HG03571 (cell line): ENCODE data around the gene C6orf136.

Experiments used
- ATAC-seq: cut with Tn5 transposase; IDR thresholded peaks from one replicate; pipeline ENCODE4 v1.9.1; 2021; ENCODE audit not compliant: unreplicated experiment

C6orf136 gene

DNA sequence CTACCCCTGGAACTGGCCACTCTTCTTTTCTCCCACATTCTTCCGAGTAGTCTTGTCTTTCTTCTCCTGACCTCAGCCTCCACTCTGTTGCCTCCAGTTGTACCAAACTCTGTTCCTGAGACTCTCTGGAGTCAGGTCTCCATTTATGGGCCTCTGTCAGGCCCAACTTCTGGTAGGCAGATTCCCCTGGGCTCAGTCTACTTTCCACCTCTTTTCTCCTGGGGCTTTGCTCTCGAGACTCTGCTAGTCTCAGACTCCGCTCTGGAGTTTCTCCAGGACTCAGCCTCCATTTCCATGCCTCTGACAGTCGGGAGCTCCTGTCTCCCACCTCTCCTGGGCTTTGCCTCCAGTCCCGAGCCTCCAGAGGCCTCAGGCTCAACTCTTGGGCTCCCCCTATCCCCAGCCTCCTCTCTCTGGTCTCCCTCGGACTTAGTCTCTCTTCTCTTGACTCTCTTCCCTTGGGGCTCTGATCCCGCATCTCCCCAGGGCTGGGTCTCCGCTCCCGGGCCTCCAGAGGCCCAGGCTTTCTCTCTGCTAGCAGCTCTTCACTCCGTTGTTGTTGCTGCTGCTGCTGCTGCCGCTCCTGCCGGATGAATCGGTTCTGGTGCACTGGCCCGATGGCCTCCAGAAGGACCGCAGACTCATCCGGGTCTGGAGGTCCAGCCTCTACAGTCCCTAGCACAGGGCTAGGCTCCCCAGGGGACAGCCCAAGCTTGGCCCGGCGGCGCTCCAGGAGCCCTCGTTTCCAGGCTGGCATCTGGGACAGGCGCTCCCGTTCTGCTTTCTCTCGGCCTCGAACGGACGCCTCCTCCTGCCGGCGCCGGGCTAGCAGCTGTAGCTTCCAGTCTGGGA is 38.5 kb downstream of the C6orf136 start:
- ATAC-seq: no peak

- ATAC-seq: no peak
Measured at GRCh38 chr6:30686009-30686907, 39.3 kb downstream of the C6orf136 start, which contains the start of gene PPP1R18. Gene PPP1R18 (minus strand): TSS chr6:30686645. CDS start chr6:30686018, 627 bp downstream.

DNA sequence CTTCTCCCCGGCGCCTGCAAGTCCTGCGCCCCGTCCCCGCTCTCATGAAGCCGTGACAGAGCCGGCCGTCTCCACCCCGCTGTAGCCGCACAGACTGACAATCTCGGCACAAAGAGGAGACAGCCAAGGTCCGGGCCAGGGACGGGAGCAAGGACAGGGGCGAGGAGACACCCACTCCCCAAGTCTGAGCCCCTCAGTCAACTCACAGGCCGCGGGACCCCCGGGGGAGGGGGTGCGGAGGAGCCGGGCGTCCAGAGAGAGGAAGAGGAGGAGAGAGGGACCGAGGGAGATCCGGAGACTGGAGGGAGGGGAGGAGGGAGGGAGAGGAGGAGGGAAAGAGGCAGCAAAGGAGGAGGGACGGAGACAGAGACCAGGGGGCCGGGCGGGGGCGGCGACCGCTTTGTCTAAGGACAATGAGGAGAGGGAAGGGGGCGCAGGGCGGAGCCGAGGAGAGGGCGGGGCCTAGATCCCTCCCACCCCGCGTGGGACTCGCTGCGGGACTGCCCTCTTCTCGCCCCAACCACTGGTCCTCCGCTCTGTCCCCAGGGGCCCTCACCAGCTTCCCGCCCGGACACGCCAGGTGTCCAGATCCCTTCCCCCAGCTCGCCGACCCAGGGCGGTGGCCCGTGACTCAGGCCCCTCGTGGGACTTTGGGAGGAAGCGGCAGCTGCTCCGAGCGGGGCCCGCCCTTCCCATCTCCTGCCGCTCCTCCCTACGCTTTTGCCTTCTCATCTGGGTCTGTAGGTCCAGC is 40.1 kb downstream of the C6orf136 start:
- ATAC-seq: peak; percentile 46

DNA sequence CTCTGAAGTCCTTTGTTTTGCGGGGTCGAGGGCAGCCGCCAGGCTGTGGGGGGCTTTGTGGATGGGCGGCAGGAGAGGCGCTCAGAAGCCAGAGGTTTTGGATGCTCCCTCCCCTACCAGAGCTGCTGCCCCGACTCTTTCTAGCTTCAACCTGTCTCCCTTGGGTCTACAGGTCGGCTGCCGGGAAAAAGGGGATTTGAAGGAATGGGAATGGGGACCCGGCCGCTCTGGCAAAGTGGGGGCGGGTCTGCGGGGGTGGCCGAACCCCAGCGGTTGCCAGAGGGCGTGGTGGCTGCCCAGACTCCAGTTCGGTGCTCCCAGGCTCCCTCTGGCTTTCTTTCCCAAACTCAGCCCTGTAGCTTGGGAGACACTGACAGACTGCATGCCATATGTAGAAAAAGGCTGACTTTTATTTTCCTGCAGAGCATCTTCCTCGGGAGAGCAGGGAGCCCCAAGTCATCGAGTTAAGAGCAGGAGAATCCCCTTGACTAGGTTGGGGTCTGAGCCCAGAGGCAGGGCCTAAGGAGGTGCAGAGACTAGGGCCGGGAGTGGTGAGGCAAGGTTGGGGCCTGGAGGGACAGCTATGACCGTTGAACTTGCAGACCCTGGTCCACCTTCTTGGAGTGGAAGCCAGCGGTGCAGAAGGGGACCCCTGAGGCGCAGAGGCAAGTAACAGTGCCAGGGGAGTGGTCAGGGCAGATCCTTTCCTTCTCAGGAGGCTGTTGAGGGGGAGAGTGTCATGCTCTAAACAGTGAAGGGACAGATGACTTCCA is 40.9 kb downstream of the C6orf136 start:
- ATAC-seq: no peak

- ATAC-seq: no peak
Measured at GRCh38 chr6:30688569-30688968, 41.6 kb downstream of the C6orf136 start.

- no peak for ATAC-seq
Measured at GRCh38 chr6:30689022-30689865, 42.3 kb downstream of the C6orf136 start.

DNA sequence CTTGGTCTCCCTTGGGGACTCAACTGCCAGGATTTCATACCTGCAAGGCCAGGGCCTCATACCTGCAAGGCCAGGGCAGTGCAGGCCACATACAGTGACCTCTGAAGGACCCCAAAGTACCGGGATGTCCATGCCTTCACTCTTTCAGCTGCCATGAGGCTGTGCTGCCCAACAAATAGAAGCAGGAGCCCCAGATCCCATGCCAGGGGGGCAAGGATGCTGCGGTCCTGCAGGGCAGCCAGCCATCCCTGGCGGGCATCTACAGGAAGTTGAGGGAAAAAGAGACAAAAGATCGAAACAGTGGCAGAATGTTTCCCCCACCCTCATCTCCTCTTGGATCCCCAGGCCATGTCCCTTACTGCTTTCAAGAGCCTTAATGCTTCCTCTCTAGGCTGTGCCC is 43.1 kb downstream of the C6orf136 start:
- no peak for ATAC-seq

GRCh38 chr6:30690403-30691207 is 43.7 kb downstream of the C6orf136 start, which contains the start of gene NRM:
Gene NRM (minus strand): TSS chr6:30690984. CDS start chr6:30690974, 10 bp downstream.
- ATAC-seq: no peak

- no peak for ATAC-seq
Measured at GRCh38 chr6:30691208-30691847, 44.4 kb downstream of the C6orf136 start.

DNA sequence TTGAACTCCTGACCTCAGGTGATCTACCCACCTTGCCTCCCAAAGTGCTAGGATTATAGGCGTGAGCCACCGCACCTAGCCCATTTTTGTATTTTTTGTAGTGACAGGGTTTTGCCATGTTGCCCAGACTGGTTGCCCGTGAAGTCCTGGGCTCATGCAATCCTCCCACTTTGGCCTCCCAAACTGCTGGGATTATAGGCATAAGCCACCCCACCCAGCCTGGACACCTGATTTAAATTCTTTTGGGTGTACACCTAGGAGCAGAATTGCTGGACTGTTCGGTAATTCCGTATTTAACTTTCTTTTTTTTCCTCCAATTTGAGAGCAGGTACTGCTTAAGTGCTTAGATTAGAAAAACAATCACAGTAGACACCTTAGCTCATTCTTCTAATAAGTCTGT is 49.5 kb downstream of the C6orf136 start:
- ATAC-seq: no peak

GRCh38 chr6:30700340-30700739 is 53.4 kb downstream of the C6orf136 start:
- no peak for ATAC-seq
